Measurements from ENCODE around the gene CPAMD8.

Gene CPAMD8

DNA sequence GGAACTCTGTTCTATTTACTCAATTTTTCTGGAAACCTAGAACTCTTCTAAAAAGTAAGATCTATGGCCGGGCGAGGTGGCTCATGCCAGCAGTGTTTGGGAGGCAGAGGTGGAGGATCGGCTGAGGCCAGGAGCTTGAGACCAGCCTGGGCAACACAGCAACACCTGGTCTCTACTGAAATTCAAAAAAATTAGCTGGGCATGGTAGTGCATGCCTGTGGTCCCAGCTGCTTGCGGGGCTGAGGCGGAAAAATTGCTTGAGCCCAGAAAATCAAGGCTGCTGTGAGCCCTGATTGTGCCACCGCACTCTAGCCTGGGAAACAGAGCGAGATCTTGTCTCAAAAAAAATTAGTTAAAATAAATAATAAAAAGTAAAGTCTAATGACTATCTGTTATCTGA is 109.2 kb downstream of the CPAMD8 start:
- DNase-seq (ENCODE audit: low read depth): no peak

DNA sequence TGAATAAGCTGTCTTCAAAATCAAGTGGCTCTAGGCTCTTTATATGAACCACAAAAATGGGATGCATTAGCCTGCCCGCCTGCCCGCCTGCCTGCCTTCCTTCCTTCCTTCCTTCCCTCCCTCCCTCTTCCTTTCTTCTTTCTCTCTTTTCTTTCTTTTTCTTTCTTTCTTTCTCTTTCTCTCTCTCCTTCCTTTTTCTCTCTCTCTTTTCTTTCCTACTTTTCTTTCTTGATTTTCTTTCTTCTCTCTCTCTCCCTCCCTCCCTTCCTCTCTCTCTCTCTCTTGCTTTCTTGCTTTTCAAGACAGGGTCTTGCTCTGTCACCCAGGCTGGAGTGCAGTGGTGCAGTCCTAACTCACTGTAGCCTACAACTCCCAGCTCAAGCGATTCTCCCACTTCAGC is 110.9 kb downstream of the CPAMD8 start:
- no peak for DNase-seq (ENCODE audit: low read depth)

DNA sequence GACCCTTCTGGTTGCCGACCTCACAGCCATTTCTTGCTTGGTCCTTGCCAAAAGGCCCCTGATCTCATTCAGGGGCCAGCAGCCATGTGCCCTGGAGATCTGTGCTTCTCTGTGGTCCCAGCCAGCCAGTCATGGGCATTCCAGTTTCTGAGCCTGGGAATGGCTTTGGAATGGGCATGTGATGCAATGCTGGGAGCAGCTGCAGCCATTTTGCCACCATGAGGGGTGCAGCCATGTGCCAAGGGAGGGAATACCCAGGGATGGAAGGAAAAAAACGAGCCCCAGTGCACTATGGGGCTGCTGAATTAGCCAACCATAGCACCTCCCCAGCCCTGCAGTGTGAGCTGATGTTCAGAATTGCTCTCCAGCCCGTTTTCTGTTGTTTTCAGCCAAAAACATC is 111.5 kb downstream of the CPAMD8 start:
- DNase-seq (ENCODE audit: low read depth): no peak

DNA sequence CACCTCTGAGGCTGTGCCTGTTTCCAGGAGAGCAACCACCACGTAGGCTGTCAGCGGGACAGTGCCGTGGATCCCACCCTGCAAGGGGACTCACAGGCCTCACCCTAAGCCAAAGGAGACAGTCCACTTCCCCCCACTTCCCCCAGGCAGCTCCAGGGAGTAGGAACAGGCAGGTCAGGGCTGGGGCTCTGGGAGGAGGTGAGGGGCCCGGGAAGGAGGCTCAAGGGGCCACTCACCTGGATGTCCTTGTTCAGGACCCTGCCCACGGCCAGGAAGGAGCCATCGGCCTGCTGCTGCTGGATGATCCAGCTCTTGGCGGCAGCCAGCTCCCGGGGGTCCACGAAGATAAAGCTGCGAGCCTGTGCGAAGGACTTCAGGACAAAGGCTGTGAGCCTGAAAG is 112.2 kb downstream of the CPAMD8 start:
- DNase-seq (ENCODE audit: low read depth): no peak

DNA sequence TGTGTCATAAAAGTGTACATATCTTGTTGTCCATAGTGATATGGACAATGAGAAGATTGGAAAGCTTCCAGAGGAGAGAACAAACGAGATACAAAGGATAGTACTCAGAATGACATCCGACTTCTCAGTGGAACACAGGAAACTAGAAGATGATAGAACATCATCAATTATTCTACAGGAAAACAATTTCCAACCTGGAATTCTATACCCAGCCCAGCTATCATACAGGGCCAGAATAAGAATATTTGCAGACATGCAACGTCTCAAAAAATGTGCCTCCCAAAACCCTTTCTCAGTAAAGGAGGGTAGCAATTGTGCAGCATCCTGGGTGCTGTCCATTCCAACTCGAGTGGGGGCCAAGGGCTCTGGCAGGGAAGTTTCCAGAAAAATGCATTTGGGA is 113.8 kb downstream of the CPAMD8 start:
- no peak for DNase-seq (ENCODE audit: low read depth)

DNA sequence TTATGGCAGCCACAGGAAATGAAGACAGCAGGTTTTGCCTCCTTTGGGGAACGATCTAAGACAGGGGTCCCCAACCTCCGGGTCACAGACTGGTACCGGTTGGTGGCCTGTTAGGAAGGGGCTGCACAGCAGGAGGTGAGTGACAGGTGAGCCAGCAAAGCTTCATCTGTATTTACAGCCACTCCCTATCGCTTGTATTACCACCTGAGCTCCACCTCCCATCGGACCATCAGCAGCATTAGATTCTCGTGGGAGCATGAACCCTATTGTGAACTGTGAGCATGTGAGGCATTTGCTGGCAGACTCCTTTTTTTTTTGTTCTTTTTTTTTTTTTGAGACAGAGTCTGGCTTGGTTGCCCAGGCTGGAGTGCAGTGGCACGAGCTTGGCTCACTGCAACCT is 115.6 kb downstream of the CPAMD8 start:
- no peak for DNase-seq (ENCODE audit: low read depth)

DNA sequence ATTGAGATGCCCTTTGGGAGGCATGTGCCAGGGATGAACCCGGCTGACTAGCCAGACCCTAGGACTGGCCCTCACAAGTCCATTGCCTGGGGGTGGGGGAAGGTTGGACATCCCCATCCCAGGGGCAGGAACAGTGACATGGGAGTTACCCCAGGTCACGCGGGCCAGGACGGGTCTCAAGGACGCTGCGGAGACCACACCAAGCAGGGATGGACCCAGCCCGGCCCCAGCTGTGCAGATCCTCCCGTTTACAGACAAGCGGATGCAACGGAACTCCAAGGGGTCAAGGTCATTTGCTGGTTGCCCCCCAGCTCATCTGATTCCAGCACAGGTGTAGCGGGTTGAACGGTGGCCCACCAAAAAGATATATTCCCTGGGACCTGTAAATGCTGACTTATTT is 117.9 kb downstream of the CPAMD8 start:
- no peak for DNase-seq (ENCODE audit: low read depth)

DNA sequence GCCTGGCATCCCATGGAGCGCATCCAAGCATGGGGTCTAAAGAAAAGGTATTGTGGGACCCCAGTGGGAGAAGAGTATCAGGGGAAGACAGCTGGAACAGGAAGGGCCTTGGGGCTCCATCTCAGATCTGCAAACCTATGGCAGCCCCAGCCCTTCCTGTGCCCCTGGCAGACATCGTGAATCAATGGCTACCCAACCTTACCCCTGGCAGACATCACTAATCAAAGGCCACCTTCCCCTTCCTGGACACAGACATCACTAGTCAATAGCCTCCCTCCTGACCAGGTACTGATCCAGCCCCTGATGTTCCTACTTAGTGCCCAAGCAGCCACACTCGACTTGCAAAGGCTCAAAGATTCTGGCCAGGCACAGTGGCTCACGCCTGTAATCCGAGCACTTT is 122.0 kb downstream of the CPAMD8 start:
- DNase-seq (ENCODE audit: low read depth): no peak

DNA sequence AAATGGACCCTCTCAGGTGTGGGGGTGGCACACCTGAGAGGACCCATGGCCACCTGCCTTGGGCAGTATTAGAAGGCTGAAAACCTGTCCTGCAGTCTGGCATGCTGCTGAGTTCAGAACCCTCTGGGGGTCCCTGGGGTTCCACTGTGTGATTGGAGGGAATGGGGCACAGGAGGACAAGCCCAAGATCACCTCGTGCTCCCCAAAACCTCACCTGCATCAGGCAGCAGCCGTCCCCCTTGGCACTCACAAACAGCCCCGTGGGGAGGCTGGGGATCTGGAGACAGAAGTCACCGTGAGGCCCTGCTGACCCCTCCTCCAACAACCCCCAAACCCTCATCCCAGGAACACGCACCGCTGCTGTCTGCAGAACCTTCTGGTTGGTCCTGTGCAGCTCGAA is 123.3 kb downstream of the CPAMD8 start:
- DNase-seq (ENCODE audit: low read depth): no peak

DNA sequence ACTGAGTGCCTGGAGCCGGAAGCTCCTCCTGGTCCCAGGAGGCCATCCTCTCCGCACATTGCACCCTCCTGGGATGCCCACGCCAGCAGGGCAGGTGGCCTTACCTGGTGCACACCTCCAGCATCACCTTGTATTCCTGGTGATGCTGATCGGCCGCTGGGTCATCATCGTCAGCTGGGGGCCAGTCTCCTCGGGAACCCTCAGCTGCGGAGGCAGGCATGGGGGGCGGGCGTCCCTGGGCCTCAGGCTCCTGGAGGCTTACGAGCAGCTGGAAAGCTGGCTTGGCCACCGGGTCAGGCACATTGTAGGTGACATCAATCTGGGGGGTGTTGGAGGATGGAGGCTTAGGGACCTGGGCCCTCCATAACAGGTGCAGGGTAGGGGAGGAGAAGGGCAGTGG is 124.1 kb downstream of the CPAMD8 start:
- no peak for DNase-seq (ENCODE audit: low read depth)

DNA sequence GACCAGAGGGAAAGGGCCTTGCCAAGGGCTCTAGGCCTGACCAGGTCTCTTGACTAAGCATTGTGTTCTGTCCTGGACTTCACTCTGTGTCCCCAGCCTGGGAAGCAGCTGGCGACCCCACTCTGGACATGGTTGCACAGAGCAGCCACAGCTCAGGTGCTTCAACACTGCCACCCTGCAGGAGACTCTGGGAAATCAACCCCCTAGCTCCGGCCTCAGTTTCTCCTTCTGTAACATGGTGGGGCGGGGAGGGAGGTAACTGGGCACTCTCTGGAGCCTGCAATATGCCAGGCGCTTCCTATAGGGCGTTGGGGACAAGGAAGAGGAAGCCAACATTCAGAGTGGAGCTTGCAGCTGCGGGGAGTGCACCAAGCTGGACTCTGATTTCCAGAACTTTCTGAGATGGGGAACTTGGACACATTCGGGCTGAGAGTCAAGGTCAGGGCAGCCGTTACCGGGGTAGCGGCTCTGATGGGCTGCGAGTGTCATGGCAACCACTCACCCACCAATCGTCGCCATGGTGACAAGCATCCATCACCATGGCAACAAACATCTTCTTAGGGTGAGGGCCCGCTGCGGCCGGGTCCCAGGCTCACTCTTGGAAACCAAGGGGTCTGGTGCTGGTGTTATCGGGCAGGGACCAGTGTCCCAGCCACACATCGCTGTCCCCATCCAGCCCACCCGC is 125.0 kb downstream of the CPAMD8 start:
- DNase-seq (ENCODE audit: low read depth): no peak

DNA sequence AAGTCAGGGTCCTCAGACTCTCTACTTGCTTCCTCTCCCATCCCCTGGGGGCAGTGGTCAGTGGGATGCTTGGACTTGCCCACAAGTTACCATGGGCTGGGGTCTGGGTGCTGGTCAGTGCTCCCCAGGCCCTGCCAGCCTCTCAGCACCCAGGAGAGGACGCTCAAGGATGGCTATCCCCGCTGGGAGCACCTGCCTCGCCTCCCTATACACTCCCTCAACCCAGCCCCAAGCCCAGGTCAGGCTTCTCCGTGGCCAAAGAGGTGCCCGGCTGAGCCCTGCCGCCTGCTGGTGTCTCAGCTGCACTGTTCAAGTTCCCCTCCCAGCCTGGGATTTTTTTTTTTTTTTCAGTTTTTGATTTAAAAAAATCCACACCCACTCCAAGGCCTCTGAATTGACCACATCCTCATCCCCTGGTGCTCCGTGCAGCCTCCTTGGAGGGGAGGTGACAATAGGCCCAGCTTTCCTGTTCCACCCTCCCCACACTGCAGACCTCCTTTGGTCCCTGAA is 127.0 kb downstream of the CPAMD8 start:
- DNase-seq (ENCODE audit: low read depth): no peak

DNA sequence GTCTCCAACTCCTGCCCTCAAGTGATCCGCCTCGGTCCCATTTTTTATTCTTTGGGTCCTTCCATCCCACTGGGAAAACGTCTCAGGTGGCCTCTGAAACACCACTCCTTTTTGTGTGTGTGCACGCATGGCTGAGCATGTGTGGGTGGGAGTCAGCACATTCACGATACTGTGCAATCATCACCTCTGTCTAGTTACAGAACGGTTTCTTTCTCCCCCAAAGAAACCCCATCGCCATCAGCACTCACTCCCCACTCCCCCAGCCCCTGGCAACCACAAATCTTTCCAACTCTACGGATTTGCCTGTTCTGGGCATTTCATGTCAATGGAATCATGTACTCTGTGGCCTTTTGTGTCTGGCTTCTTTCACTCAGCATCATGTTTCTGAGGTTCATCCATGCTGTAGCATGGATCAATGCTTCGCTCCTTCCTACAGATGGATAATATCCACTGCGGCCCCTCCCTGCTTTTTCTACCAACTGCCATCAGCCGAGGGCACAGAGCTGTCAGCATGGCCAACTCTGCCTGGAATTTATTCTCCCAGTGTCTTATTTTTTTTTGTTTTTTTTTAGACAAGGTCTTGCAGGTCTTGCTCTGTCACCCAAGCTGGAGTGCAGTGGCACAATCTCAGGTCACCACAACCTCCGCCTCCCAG is 128.1 kb downstream of the CPAMD8 start:
- DNase-seq (ENCODE audit: low read depth): no peak

DNA sequence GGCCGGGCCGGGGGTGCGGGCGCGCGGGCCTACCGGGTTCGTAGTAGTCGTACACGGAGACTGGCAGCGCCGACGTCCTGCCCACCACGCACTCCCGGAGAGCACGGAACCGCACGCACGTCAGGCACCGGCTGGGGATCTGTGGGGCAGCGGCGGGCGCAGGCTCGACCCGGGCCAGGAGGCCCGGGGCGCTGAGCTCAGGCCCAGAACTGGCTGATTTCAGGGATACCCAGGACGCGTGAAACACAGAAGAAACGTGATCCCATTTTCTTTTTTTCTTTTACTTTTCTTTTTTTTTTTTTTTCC is 128.8 kb downstream of the CPAMD8 start:
- DNase-seq (ENCODE audit: low read depth): no peak

DNA sequence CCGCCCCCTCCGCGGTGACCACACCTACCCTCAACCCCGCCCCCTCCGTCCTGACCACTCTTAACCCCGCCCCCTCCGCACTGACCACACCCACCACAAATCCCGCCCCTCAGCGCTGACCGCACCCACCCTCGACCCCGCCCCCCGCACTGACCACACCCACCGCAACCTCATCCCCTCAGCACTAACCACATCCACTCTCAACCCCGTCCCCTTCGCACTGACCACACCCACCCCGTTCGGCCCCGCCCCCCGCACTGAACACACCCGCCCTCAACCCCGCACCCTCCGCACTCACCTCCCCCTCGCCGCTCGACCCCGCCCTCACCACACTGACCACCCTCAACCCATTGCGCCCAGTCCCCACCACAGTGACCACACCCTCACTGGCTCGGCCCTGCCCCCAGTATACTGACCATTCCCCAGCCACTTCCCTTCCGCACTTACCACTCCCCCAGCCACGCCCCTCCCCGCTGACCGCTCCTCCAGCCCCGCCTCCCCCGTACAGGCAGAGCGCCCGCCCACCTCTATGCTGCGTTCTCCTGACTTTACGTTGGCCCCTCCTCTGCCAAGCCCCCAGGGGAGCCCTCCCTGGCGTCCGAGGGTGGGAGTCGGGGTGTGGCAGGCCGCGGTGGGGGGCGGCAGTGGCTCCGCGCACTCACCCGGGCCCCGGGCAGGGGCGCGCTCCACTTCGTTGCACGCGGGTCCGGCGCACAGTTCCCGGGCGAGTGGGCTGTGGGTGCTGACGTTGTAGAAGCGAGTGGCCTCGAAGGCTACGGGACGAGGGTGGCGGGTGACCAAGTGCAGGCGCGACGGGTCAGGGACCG is 129.4 kb downstream of the CPAMD8 start:
- DNase-seq (ENCODE audit: low read depth): no peak

DNA sequence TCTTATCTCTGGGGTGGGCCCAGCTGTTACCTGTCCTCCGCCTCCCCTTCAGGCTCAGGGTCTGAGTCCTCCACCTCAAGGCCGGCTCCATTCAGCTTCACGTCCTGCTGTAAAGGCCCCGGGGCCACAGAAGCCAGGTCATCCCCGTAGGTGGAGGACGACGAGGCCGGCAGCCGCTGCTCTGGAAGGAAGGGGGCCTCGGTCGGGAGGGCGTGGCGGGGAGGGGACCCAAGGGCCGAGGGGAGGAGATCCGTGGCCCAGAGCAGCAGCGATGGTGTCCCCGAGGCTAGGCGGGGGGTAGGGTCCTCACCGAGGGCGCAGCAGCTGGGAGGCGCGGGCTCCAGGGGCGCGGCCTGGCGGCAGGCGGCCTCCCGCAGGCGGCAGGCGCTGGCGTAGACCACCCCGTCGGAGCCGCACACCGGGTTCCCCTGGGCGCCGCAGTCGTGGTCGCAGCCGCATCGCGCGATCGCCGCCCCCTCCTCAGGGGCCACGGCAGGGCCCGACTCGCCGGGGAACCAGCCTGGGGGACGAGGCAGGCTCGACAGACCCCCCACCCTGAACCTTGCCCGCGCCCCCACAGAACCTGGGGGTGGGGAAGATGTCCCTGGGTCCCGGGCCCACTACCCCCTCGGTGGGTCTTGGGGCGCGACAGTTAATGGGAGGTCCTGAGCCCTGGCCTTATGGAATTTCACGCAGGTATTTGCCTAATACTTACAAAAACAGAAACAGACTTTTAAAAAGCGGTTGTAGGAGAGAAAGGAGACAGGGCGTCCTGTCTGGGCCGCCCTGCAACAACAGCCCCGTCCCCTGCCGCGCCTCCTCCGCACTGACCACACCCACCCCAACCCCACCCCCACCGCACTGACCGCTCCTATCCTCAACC is 130.2 kb downstream of the CPAMD8 start:
- no peak for DNase-seq (ENCODE audit: low read depth)

DNA sequence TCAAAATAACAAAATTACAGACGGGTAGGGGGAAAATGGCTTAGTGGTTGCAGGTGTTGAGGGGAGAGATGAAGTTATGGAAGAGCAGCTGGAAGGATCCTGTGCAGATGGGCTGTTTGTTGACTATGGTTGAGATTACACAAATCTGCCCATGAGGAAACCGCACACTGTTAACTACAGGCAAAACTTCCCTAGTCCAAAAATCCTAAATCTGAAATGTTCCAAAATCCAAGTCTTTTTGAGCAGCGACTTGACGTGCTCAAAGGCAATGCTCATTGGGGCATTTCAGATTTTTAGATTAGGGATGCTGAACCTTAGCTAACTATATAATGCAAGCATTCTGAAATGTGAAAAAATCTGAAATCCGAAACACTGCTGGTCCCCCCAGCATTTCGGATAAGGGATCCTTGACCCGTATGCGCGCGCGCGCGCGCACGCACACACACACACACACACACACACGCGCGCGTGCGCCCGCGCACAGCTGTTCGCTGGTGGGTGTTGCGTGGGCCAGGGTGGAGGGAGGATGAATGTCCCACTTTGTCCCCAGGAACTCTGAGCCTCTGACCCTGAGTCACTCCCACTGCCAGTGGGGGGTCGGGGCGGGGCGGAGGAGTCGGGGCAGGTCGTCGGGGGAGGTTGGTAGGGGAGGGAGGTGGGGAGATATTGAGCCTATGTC is 131.0 kb downstream of the CPAMD8 start:
- no peak for DNase-seq (ENCODE audit: low read depth)

DNA sequence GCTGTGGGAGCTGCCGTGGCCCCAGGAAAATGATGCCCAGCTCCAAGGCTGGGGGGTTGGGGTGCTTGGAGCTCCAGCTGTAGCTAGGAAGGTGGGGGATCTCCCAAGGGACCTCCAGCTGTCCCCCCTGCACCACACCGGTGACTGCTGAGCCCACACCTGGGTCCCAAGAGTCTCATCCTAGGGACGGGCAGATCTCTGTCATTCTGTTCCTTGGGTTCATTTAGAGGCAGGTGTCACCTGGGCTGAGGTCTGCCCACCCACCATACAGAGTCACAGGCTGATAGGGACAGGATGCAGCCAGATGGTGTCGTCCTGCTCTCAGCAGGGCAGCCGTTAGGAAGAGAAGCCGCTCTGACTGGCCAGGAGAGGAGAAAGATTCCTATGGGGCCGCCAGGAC is 132.5 kb downstream of the CPAMD8 start:
- DNase-seq (ENCODE audit: low read depth): no peak

DNA sequence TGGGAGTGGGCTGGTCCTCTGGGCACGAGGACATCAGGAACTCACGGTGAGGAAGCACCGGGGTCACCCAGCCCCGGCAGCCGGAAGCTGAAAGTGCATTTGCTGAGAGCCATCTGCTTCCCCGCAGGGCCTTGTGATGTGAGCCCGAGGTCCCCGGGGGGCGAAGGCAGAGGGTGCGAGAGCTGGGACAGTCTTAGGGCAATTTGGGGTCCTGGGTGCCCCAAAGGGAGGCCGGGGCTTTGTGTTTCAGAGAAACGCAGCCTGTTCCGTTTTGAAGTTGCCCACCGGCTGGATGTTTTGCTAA is 133.0 kb downstream of the CPAMD8 start:
- DNase-seq (ENCODE audit: low read depth): no peak

DNA sequence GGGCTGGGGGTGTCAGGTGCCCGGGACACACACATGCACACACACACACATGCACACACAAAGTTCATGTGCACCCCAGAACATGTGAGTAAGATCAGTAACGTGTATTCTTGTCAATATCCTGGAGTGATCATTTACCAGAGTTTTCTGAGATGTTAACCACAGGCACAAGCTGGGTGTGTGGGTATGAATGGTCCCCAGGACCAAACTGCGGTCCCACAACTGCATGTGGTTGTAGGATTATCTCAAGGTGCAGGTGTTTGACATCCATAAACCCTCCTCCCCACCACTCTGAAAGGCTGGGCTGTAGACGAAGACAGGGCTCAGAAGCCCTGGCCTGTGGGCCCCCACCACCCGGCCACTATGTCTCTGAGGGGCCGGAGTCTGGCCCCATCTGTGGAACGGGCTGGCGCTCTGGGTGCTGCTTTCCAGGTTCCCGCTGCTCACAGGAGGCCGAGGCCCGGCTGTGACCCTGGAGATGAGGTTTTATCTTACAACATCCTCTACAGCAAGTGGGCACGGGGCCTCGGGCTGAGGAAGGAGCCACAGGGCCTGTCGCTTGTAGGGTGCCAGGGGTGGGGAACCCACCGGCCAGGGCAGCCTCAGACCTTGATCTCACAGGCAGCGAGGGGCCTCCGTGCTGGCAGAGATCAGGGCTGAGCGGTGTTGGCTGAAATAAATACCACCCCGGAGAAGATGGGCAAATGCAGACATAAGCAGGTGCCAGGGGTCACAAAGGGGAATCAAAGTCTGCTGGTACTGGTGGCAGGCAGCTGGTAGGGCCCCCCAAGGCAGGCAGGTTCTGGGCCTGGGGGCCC is 133.5 kb downstream of the CPAMD8 start:
- no peak for DNase-seq (ENCODE audit: low read depth)

DNA sequence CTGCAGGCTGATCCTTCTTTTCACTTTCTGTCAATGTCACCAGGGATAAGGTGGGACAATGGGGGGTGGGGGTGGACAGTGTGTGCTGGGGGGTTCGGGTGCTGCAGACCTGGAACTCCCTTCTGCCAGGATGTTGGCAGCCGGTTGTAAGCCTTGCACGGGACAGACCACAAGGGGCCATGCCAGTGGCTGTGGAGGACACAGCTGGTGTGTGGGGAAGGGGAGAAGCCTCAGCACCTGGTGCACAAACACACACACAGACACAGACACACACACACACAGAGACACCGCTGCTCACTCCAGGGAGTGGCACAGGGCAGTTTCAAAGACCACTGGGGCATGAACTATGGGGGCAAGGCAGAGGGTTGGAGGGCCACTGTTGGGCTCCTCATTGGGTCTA is 134.2 kb downstream of the CPAMD8 start:
- DNase-seq (ENCODE audit: low read depth): no peak
